8988T (cell line): ENCODE data around the gene CTNND2.

ENCODE experiments used
- DNase-seq: peaks from one replicate; pipeline ENCODE4 v3.0.0; 2011

CTNND2 gene

DNA sequence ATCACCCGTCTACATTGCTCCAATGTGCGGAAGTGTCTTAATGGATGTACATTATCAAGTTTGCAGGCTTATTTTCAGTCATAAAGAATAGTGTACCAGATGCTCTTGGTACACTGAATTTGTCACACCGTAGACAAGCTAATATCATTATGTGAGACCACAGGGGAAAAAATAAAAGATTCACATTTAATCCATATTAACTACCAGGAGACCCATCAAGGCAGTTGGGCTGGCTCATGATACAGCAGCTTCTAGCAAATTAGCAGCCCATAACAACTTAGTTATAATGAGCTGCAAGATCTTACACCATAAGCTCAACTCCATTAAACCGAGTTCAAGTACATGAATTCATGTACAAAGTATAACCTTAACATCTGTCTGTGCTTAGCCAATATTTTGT, 324.9 kb downstream of the CTNND2 start:
- no peak for DNase-seq

DNA sequence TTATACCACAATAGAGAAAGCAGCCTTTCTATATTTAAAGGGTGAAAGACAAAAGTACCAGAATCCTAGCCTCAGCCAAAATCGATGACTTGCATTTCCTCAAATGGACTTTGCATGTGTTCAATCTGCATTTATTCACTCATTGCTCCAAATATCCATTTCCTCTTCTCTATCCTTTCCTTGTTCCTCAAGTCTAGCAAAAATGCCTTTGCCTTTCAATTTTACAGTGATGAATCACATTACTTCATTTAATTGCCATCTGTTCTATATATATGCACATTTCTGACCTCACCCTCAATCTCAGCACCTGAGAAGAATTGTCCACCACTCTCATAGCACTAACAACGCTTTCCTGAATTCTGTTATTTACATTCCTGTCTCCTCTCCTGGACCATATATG, 329.5 kb downstream of the CTNND2 start:
- DNase-seq = no peak

DNA sequence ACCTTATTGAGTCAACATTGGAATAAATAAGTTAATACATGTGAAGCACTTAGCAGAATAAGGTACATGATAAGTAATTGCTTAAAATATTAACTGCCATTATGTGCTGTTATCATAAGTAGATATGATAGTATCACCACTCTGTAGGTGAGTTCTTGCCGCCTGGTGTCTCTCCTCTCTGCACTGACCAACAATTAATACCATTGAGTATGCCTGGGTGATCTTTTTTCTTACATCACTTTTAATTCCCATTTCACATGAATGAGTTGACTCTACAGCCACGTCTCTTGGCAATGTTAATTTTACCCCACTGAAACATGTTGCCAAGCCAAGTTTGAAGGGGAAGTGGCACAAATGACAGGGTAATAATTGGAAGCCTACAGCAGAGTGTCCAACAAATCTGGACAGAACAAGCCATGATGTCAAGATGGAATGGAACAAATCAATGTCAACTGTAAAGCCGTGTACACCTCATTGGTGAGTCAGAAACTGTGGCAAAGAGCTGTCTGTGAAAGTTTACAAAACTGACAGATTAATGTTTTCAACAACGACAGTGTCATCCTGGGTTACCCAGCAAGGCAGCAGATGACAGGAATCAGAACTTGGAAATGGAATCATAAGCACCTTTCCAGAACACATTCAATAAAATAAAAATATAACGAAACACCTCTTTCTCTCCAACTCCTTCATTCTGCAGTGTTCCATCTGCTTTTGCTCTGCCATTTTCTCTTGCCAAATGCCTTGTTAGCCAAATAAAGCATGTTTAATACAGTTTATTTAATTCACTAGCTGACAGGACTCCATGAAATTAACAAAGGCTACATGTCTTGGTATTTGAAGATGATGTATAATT, 330.9 kb downstream of the CTNND2 start:
- DNase-seq = no peak

DNA sequence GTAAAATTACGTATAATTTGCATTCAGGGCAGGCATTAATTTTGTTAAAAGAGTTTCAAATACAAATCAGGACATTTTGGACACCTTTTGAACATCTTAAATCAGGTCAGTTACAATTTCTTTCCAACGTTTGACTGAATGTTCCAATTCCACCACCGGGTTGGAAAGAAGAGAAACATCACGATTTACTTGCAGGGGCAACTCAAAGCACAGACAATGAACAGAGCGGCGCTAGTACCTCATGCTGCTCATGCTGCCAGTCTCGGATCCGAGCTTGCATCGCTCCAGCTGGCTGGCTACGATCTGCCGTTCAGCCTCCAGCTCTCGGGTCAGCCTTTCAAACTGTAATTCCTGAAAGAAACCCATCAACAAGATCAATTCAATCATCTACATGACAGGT, 339.5 kb downstream of the CTNND2 start:
- no peak for DNase-seq

DNA sequence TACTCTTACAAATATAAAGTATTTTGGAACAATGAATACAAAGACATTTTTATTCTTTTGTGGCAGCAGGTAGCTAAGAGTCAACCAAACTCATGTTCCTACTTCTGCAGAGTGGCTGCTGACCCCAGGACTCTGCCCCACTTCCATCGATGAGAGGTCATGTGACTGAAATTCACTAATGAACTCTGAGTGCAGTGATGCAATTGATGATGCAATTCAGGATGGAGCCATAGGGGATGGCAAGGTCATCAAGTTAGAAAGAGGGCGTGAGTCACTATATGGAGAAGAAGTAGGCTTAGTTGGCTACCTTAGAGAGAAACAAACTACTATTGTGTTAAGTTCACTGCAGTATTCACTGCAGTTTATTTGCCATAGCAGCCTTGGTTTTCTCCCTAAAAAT, 340.4 kb downstream of the CTNND2 start:
- DNase-seq = no peak

DNA sequence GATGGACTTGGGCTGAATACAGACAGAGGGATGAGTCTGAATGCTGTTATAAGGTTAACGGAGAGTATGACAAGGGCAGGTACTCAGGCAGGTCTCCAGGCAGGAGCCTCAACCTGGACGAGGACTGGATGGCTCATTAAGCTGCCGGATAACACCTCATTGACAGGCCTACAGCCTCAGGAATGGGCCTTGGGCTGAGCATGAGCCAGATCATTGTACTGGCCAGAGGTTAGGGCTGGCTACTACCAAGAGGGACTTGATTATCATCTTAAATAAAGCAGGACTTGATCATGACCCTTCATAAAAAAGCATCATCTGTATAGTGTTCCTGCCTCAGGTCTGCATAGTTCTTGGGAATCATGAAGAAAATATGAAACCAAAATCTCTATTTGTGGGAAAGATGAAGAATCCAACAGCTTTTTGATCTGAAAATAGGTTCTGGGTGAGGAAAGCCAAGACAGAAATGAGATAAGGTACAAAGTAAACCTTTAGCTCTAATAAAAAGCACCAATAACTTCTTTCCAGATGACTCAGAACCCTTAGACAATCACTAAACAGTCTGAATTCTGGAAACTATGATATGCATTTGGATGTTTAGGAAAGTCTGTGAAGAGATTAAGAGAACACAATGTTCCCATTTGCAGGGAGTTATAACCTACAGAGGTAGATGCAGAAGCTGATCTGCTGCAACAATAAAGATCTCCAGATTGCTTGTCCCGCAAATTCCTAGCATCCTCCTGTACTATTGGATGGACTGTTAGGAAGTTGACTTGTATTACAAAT, 343.1 kb downstream of the CTNND2 start:
- no peak for DNase-seq

DNA sequence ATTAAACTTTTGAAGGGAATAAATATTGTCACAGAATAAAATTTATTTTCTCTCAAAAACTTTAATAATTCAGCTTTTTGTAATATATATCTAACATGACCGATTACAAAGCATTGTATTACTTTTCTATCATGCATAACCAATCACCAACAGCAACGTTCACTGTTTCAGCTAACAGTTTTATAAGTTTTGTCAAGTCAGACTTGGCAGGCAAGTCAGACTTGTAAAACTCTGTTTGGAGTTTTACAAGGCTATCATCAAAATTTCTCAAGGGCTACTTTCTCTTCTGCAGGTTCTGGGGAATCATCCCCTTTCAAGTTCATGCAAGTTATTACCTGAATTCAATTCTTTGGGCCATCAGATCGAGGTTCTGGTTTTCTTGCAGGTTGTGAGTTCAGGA, 347.2 kb downstream of the CTNND2 start:
- DNase-seq = no peak

DNA sequence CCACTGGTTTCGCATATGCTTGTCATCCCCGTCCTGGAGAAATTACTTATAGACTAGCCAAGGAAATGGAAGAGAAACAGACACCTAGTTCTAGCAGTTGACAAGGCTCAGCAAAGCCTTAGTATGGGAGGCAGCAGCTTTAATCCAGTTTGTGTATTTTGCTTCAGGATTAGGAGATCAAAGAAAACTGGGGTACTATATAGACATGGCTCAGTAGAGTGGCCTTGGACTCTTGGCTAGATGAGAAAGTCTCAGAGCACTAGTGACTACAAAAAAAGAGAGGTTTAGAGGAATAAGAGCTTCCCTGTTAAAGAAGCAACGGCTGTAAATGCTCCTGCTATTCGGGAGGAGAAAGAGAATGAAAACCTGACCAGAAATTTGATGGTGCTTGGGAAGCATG, 349.1 kb downstream of the CTNND2 start:
- no peak for DNase-seq

DNA sequence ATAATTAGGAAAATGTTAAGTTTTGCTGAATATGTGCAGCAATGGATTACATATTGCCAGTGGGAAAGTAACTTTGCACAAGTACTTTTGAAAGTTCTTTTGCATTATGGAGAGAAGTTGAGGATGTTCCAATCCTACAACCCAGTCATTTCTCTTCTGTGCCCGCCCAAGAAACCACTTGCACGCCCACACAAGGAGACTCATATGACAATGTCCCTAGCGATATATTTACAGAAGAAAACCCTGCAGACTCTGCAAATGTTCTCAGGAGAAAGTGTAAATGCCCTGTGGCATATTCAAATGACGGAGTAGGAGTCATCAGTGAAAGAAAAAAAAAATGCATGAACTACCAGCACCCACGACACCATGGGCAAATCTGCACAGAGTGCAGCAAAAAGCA, 356.5 kb downstream of the CTNND2 start:
- no peak for DNase-seq

DNA sequence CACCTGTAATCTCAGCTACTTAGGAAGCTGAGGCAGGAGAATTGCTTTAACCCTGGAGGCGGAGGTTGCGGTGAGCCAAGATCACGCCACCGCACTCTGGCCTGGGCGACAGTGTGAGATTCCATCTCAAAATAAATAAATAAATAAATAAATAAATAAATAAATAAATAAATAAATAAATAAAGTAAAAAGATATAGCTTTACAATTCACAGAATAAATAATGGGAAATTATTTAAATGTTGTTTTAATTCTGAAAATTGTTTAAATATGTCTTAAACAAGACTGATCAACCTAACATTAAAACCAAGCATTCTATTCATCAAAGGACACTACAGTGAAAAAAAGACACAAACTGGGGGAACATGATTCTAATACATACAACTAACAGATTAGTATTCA, 357.1 kb downstream of the CTNND2 start:
- no peak for DNase-seq

DNA sequence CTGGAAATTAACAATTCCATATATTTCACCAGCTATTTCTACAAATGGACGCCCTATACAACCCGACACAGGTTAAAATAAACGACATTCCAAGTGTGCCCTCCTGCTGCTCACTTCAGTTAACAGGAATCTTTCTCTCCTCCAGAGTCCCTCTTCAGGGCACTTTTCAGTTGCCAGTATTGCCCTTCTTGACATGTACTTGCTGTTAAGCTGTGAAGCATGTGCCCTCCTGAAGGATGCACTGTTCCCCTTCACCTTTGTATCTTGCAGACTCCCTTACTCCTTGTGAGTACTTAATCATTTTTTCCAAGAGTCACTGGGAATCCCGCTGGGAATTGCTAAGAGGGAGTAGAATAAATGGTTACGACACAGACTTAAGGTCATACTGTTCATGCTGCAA, 364.1 kb downstream of the CTNND2 start:
- no peak for DNase-seq

DNA sequence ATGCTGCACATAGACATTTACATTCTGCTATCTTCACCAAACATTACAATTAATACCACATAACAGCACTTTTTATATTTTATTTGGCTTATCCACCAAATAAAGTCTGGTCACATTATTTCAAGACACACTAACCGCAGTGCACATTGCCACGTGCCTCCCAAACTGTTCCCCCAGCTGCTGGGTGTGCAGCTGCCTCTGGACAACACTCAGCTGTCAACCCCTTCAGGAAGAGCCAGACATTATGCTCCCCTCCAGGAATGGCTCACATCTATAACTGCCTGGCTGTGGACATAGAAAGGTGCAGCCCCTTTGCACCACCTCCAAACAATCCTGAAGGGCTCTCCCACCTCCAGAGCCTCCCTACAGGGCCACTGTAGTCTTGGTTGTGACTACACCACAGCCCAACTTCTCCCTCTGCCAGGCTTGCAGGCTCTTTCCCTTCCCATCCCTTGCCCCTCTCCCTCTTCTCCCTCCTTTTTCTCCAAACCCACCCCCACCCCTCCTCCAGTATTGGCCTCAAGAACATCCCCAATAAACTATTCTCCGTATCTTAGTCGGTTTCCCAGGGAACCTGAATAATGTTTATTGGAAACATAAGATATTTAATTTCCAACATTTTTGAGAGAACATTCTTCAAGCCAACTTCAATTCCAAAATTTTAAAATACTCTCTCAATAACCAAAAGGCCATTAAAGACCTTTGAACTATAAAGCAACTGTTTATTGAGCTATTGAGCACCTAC, 372.3 kb downstream of the CTNND2 start:
- DNase-seq = no peak

DNA sequence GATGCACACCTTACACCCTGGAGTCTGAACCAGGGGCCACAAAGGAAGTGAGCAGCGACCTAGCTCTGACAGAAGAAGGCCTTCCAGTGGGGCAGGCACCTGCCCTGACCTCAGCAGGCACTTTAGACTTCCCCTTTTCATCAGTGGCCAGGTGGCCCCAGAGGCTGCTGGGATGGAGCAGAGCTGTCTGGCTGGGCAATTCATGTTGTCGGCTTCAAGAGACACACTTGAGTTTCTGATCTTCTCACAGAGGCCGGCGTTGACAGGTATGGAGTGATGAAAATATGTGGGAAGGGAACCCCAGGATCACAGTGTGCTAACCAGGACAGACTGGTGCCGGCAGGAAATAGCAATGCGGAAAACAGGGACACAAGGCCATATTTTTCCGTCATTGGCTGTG, 375.5 kb downstream of the CTNND2 start:
- DNase-seq = no peak

DNA sequence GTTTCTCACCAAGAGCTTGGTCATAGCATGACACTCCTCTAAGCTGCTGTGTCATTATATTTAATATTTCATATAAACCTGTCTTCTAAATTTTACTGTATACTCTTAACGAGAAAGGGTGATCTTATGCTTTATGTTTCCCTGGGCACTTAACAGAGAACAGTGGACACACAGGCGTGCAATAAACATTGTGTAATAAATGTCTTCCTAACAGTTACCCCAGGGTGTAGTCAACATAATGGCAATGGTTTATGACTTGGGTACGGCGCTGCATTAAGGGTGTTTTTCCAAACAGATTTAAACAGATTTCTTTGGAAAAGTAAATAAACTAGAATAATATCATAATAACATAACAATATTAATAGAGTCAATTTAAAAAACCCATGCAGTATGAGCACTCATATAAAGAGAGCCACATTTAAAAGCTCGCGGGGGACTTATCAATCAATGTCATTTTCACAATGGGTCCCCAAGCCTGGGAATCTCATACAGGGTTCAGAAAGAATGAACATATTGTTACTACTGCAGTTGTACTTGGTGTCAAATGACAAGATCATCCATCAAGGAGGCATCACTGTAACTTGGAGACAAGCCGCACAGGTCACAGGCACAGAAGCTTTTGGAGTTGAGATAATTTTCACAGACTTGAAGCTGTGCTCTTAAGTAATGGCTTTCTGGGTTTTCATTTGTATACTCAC, 376.4 kb downstream of the CTNND2 start:
- DNase-seq = no peak

DNA sequence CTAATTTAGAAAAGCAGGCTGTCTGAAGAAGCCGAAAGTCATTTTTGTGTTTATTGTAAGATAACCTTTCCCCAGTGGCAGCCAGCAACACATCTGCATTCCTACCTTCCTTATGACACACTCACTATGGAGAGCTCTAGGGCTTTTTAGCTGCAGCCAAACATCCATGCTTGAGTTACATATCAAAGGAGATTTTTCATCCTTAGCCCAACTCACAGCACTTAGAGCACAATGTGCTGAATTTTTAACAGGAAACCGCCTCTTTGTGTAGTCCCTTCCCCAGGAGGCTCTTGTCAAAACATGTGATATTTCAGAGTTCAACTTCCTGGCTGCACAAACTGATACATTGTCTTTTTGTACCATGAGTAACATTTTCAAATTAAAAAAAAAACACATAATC, 379.2 kb downstream of the CTNND2 start:
- DNase-seq = no peak

DNA sequence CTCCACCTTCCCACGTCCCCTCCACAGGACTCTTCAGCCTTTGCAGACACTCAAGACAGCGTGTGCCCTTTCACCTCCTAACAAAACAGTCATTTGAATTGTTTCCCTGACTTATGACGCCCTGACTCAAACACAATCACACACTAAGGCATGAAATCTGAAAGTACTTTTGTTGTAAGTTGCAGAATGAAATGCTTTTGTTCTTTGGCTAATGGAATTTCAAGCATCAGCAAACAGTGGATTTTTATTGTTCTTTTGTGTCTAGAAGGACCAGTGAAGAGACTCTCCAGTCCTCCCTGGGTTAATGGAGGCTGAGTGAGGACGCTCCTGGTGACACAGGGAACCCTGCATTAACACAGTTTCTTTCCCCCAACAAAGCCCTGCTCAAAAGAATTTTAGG, 380.1 kb downstream of the CTNND2 start:
- DNase-seq = no peak

DNA sequence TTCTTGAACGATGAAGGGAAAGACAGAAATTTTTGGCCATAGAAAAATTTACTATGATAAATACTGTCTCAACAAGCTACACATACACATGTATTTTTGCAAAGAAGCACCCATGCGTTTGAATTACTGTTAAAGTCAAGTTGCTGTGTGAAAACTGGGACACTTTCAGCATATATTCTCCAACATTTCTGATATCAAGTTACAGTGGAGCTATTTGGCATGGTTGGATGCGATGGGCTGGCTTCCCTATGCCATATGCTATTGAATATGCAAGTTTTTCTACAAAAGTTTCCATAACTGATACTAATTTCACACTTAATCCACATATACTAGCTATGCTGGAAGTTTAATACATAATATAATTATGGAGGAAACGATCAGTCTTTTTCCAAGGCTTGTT, 381.4 kb downstream of the CTNND2 start:
- no peak for DNase-seq

DNA sequence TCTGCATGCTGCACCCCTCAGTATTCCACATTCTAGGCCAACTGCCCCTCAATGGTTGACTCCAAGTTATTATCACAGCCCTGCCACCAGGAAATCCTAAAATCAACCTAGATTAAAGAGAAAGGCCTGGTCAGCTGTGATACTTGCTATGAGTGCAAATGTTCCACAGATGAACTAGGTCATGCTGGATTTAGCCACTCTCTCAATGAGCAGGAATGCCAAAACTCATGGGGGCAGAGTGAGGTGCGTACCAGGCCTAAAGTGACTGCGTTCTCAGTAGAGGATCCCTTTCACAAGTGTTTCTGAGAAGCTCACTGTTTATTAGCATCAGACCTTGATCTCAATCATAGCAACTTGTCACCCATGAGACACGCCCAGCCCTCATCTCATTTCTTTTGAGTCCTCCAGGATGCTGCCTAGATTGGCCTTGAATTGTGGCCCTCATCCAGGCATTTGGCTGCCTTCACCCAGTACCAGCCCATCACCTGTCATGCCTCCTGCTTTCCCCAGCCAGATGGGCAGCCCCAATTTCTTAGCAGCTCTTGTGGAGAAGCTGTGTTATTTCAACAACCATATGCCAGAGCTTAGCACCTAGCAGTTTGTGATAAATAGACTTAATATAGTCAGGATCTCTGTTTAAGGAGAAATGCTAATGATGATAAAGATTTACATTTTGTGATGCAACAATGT, 383.9 kb downstream of the CTNND2 start:
- DNase-seq = no peak

DNA sequence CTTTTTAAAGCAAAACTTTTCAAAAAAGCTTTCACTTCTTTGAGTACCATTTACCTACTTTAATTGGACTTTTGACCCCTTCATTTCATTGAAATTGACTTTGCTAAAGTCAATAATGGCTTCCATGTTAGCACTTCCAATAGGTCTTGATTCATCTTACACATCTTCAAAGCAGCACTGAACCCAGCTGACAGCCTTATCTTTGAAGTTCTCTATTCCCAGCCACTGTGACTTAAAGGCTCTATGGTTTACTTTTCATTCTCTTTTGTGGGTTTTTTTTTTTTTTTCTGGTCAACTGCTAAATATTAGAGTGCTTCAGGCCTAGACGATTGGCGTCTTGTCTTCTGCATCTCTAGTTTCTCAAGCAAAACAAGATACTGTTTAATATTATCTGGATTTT, 385.0 kb downstream of the CTNND2 start:
- DNase-seq = no peak

DNA sequence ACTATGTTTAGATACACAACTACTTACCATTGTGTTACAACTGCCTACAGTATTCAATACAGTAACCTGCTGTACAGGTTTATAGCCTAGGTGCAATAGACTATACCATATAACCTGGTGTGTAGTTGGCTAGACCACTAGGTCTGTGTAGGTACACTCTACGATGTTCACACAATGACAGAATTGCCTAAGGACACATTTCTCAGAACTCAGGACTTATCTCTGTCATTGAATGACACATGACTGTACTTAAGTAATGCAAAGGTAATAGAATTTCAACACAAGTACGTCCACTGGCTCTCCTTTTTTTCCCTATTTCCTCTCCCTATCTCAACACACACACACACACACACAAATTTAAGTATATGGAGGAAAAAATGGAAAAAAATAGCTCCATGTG, 385.6 kb downstream of the CTNND2 start:
- no peak for DNase-seq

DNA sequence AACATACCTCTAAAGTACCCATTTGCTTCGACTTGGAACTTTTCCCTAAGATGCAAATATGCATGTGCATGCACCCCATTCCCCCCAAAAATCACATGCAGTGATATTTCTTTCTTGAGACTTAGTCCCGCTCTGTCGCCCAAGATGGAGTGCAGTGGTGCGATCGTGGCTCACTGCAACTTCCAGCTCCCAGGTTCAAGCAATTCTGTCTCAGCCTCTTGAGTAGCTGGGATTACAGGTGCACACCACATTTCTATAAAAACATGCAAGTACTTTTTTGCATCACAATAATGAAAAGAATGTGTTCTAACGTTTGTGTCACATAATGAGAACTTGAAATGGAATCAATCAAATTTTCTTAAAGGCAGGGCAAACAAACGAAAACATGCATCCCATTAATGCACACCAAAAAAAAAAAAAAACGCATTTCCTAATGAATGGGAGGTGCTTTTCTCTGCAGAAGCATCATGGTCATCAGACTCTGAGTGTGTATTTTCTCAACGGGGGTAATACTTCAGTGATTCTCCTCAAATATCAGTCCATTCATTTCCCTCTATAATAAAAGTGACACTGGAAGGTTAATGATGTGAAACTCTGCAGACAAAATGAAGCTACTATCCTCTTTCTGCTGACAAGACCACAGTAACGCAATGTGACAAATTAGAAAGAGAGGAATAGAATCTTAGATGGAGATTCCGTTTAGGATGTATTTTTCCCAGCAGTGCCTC, 389.4 kb downstream of the CTNND2 start:
- no peak for DNase-seq

DNA sequence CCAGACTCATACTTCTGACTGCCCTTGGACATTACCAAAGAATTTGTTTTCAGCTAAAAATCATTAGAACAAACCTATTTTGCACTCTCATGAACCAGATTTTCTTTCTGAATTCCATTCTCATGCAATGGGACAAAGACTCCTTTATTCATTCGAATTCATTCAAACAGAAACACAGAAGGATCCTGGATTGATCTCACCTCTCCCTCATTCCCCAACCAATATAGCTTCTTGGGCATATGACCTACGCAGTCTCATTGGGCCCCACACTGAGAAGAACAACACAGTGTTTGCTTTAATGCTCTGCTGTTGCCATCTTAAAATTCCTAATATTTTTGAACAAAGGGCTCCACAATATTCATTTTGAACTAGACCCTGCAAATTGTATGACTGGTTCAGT, 392.4 kb downstream of the CTNND2 start:
- DNase-seq = no peak
